Prostate gland (tissue), 2 donors: ENCODE measurements around the gene SSTR5.

Source experiments
- POLR2A ChIP-seq: fragments of 450-650 bp; IDR thresholded peaks from one replicate; pipeline ENCODE4 v1.6.1; 2016; ENCODE audit warnings: antibody characterized with exemption, mild to moderate bottlenecking
- TF ChIP-seq, protein P1 (sequence below), 4 experiments: fragments of 200-600 bp in 2 of 4; fragments of 450-650 bp in 2 of 4; sonication (generic) in 2 of 4; IDR thresholded peaks; 1 replicate in 3 of 4; 2 replicates in 1 of 4; pipeline ENCODE4 v1.5.1; 2016 to 2019; ENCODE audit warnings: antibody characterized with exemption in 4 of 4, mild to moderate bottlenecking in 2 of 4, moderate library complexity in 2 of 4

DNA sequence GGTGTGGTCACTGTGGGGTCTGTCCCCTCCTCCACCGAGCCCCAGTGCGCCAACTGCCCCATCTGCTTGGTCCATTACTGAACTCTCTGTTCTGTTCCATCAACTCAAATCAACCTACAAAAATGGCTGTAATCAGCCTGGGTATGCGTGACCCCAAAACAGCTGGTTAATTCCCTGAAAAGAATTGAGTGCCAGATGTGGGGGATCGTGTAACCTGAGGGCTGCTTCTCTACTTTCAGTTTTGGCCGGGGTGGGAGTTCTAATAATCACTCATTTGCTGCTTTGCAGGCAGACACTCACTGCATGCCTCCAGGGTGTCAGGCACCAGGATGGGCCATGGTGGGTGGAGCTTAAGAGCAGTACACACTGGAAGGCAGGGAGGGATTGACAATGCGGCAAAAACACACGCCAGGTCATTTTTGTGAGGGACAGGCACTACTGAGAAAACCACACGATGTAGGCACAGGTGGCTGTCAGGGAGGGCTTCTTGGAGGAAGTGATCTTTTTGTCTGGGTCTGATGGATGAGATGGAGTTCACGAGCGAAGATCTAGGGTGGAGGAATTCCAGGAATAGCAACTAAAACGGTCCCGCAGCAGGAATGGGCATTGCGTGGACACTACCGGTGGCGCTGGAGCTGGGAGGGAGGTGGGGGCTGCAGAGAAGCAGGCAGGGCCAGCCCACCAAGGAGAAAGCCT, 30.4 kb upstream of the SSTR5 start:
- no peak for TF ChIP-seq POLR2A
- TF ChIP-seq, protein P1, sequence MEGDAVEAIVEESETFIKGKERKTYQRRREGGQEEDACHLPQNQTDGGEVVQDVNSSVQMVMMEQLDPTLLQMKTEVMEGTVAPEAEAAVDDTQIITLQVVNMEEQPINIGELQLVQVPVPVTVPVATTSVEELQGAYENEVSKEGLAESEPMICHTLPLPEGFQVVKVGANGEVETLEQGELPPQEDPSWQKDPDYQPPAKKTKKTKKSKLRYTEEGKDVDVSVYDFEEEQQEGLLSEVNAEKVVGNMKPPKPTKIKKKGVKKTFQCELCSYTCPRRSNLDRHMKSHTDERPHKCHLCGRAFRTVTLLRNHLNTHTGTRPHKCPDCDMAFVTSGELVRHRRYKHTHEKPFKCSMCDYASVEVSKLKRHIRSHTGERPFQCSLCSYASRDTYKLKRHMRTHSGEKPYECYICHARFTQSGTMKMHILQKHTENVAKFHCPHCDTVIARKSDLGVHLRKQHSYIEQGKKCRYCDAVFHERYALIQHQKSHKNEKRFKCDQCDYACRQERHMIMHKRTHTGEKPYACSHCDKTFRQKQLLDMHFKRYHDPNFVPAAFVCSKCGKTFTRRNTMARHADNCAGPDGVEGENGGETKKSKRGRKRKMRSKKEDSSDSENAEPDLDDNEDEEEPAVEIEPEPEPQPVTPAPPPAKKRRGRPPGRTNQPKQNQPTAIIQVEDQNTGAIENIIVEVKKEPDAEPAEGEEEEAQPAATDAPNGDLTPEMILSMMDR (IDR thresholded peaks at IDR 0.05), result no peak
